ENCODE data around the gene FAM25C.
"Not testable (repeated sequence)": the region's sequence is repeated elsewhere in the genome, so short reads cannot be mapped to it uniquely, and the experiment has no call there.

GRCh38 chr10:47968988-47969387 lies 30.6 kb downstream of the FAM25C start:
- not testable (repeated sequence) for TF ChIP-seq ZNF184 (tag by site-specific recombination; IDR thresholded peaks at IDR 0.05); ZNF513 (tag by site-specific recombination; IDR thresholded peaks at IDR 0.05); ZEB2 (tag by site-specific recombination; IDR thresholded peaks at IDR 0.05); ZNF423 (tag by site-specific recombination; IDR thresholded peaks at IDR 0.05); OSR2 (tag by site-specific recombination; IDR thresholded peaks at IDR 0.05); ZNF274 (IDR thresholded peaks at IDR 0.05; ENCODE audit: low read length); ZNF274 (tag by site-specific recombination; IDR thresholded peaks at IDR 0.05; ENCODE audit: borderline replicate concordance); CTCF (tag by site-specific recombination; IDR thresholded peaks at IDR 0.05); ZNF18 (tag by site-specific recombination; IDR thresholded peaks at IDR 0.05); ZNF302 (tag by site-specific recombination; IDR thresholded peaks at IDR 0.05; ENCODE audit: low read depth); ZNF23 (tag by site-specific recombination; IDR thresholded peaks at IDR 0.05; ENCODE audit: borderline replicate concordance); HIC1 (tag by site-specific recombination; IDR thresholded peaks at IDR 0.05); ZNF585B (tag by site-specific recombination; IDR thresholded peaks at IDR 0.05)
- TF ChIP-seq, protein P1, sequence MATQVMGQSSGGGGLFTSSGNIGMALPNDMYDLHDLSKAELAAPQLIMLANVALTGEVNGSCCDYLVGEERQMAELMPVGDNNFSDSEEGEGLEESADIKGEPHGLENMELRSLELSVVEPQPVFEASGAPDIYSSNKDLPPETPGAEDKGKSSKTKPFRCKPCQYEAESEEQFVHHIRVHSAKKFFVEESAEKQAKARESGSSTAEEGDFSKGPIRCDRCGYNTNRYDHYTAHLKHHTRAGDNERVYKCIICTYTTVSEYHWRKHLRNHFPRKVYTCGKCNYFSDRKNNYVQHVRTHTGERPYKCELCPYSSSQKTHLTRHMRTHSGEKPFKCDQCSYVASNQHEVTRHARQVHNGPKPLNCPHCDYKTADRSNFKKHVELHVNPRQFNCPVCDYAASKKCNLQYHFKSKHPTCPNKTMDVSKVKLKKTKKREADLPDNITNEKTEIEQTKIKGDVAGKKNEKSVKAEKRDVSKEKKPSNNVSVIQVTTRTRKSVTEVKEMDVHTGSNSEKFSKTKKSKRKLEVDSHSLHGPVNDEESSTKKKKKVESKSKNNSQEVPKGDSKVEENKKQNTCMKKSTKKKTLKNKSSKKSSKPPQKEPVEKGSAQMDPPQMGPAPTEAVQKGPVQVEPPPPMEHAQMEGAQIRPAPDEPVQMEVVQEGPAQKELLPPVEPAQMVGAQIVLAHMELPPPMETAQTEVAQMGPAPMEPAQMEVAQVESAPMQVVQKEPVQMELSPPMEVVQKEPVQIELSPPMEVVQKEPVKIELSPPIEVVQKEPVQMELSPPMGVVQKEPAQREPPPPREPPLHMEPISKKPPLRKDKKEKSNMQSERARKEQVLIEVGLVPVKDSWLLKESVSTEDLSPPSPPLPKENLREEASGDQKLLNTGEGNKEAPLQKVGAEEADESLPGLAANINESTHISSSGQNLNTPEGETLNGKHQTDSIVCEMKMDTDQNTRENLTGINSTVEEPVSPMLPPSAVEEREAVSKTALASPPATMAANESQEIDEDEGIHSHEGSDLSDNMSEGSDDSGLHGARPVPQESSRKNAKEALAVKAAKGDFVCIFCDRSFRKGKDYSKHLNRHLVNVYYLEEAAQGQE (tag by site-specific recombination; IDR thresholded peaks at IDR 0.05), result not testable (repeated sequence)
- TF ChIP-seq, protein P2, sequence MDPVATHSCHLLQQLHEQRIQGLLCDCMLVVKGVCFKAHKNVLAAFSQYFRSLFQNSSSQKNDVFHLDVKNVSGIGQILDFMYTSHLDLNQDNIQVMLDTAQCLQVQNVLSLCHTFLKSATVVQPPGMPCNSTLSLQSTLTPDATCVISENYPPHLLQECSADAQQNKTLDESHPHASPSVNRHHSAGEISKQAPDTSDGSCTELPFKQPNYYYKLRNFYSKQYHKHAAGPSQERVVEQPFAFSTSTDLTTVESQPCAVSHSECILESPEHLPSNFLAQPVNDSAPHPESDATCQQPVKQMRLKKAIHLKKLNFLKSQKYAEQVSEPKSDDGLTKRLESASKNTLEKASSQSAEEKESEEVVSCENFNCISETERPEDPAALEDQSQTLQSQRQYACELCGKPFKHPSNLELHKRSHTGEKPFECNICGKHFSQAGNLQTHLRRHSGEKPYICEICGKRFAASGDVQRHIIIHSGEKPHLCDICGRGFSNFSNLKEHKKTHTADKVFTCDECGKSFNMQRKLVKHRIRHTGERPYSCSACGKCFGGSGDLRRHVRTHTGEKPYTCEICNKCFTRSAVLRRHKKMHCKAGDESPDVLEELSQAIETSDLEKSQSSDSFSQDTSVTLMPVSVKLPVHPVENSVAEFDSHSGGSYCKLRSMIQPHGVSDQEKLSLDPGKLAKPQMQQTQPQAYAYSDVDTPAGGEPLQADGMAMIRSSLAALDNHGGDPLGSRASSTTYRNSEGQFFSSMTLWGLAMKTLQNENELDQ (tag by site-specific recombination; IDR thresholded peaks at IDR 0.05; ENCODE audit: low read depth), result not testable (repeated sequence)

Data from HEK293 (cell line).